Activated T-helper 1 cell treated with anti-CD3 and anti-CD28 coated beads, Interleukin-12 subunit alpha, Interleukin-12 subunit beta, Interleukin-2, Interleukin-4 antibody, amounts not matched to agents 30 ng/mL and 10 ng/mL and 1 ng/mL, durations not matched to agents 14 hours and 24 hours and 36 hours (primary cell): ENCODE data around the gene NBEAL1. TPM values are rescaled to one million over a fixed set of nuclear protein-coding genes. Genes with fewer than 3 reads are reported as not detected.

Source experiments
- DNase-seq: peaks from one replicate; pipeline ENCODE4 v3.0.0; 2021; ENCODE audit warnings: low spot score
- H3K27ac Mint-ChIP-seq: one replicate; pipeline ENCODE4 v1.8.0; 2021; ENCODE audit warnings: mild to moderate bottlenecking, mixed read lengths
- H3K27me3 Mint-ChIP-seq: one replicate; pipeline ENCODE4 v1.8.0; 2022; ENCODE audit warnings: mild to moderate bottlenecking, moderate library complexity, mixed read lengths; ENCODE audit not compliant: insufficient read depth
- H3K36me3 Mint-ChIP-seq: one replicate; pipeline ENCODE4 v1.8.0; 2021; ENCODE audit warnings: low read depth, mixed read lengths
- H3K4me1 Mint-ChIP-seq: one replicate; pipeline ENCODE4 v1.8.0; 2021; ENCODE audit warnings: low read depth, mixed read lengths
- H3K4me3 Mint-ChIP-seq: one replicate; pipeline ENCODE4 v1.8.0; 2021; ENCODE audit warnings: mild to moderate bottlenecking, moderate library complexity, mixed read lengths
- H3K9me3 Mint-ChIP-seq: one replicate; pipeline ENCODE4 v1.8.0; 2021; ENCODE audit warnings: mixed read lengths
- intact Hi-C: fragments of 100-400 bp; cut with micrococcal nuclease; formaldehyde crosslinking; loops from one replicate; pipeline ENCODE4 v1.15.1; 2024
- total RNA-seq: library from RNA; stranded (reverse); gene quantifications from 2 replicates; pipeline ENCODE4 v1.2.3, GENCODE V29; 2022

Gene NBEAL1
- total RNA-seq, 1 donor from 2014 or later, result 10.7 TPM

- no peak for DNase-seq
- intact Hi-C loops, result no loop called here
- H3K4me1 Mint-ChIP-seq, result peaks cover 9% of the 10 kb centered on the region
- no peak overlapping the region for H3K27ac Mint-ChIP-seq
- no peak overlapping the region for H3K4me3 Mint-ChIP-seq
- no peaks in the 10 kb centered on the region for H3K9me3 Mint-ChIP-seq
- peaks cover 14% of the 10 kb centered on the region for H3K36me3 Mint-ChIP-seq
- no peaks in the 10 kb centered on the region for H3K27me3 Mint-ChIP-seq
Measured at GRCh38 chr2:203261326-203262159, 246.9 kb downstream of the NBEAL1 start.

Other genes starting within 250 kb of the NBEAL1 start
- gene ICA1L, start 143.1 kb upstream of the NBEAL1 start, total RNA-seq, result 5.4 and 5.5 TPM in 2 replicates
- gene WDR12, start 103.2 kb upstream of the NBEAL1 start, total RNA-seq, result 149 and 165 TPM in 2 replicates
- 3.6 and 4.3 TPM in 2 replicates for gene CARF, start 102.6 kb upstream of the NBEAL1 start, total RNA-seq
- 23.1 and 26.0 TPM in 2 replicates for gene CYP20A1, start 224.1 kb downstream of the NBEAL1 start, total RNA-seq